HCT116 (cell line): ENCODE measurements around the gene ARHGEF17.

Experiments used
- CTCF ChIP-seq, 3 experiments: fragments of 200-600 bp in 1 of 3; sonication (generic) in 1 of 3; IDR thresholded peaks in 2 of 3; conservative IDR thresholded peaks in 1 of 3; 2 replicates each; pipeline ENCODE4 v1.5.1; 2012 to 2017; ENCODE audit warnings: low read depth in 2 of 3, low read length in 2 of 3, antibody characterized with exemption in 1 of 3, borderline replicate concordance in 1 of 3, control low read depth in 1 of 3, mild to moderate bottlenecking in 1 of 3, mixed read lengths in 1 of 3, mixed run types in 1 of 3, moderate library complexity in 1 of 3; ENCODE audit not compliant: insufficient read depth in 1 of 3
- EZH2 ChIP-seq: fragments of 200-600 bp; sonication (generic); IDR thresholded peaks from 2 replicates; pipeline ENCODE4 v1.6.1; 2017; ENCODE audit warnings: antibody characterized with exemption, mixed run types
- JUND ChIP-seq: IDR thresholded peaks from 2 replicates; pipeline ENCODE4 v1.6.1; 2012
- MAX ChIP-seq: IDR thresholded peaks from 2 replicates; pipeline ENCODE4 v1.6.1; 2012
- POLR2A ChIP-seq: IDR thresholded peaks from 2 replicates; pipeline ENCODE4 v1.7.0; 2011; ENCODE audit warnings: borderline replicate concordance; ENCODE audit not compliant: insufficient read depth, insufficient read length; ENCODE audit errors: extremely low read depth
- POLR2AphosphoS5 ChIP-seq: IDR thresholded peaks from 2 replicates; pipeline ENCODE4 v1.6.1; 2011; ENCODE audit warnings: mild to moderate bottlenecking, low read depth, low read length, moderate library complexity
- RAD21 ChIP-seq: IDR thresholded peaks from 2 replicates; pipeline ENCODE4 v1.6.1; 2012; ENCODE audit warnings: low read depth, mild to moderate bottlenecking
- SRF ChIP-seq: IDR thresholded peaks from 2 replicates; pipeline ENCODE4 v1.6.1; 2012; ENCODE audit warnings: low read depth
- YY1 ChIP-seq: IDR thresholded peaks from 2 replicates; pipeline ENCODE4 v1.6.1; 2011; ENCODE audit warnings: low read length, low read depth, moderate library complexity, mild to moderate bottlenecking; ENCODE audit not compliant: insufficient replicate concordance; ENCODE audit errors: extremely low read depth
- ZNF274 ChIP-seq: fragments of 200-500 bp; sonication (Bioruptor generic); IDR thresholded peaks from 2 replicates; pipeline ENCODE4 v1.6.1; 2014; ENCODE audit warnings: mild to moderate bottlenecking, low read depth, low read length, inconsistent platforms
- TF ChIP-seq, protein P1 (sequence below): IDR thresholded peaks from 2 replicates; pipeline ENCODE4 v1.6.1; 2012

DNA sequence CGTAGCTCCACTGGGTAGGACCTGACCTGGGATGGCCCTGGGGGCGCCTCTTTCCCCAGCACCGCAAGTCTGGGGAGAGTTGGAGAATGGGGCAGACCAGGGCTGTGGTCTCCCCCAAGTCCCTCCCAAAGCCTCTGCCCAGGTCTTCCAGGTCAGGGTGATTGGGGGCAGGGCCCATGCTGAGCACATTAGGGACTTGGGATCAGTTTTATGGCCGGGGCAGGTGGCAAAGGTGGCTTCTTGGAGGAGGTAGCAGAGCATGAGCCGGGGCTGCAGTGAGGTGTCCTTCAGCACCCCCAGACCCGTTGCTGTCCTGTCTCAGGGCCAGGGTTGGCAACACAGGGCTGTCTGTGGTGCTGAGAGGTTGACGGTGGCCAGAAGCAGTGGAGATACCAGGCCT, 74.1 kb downstream of the ARHGEF17 start:
- no peak for TF ChIP-seq CTCF (IDR thresholded peaks at IDR 0.05 in 2 of 3, conservative IDR thresholded peaks at IDR 0.05 in 1 of 3; ENCODE audit: borderline replicate concordance in 1 of 3, insufficient read depth in 1 of 3, low read depth in 2 of 3, low read length in 2 of 3)
- no peak for TF ChIP-seq POLR2A
- no peak for TF ChIP-seq EZH2
- TF ChIP-seq YY1 = no peak
- no peak for TF ChIP-seq RAD21
- TF ChIP-seq SRF = no peak
- no peak for TF ChIP-seq ZNF274
- TF ChIP-seq MAX = no peak
- TF ChIP-seq, protein P1, sequence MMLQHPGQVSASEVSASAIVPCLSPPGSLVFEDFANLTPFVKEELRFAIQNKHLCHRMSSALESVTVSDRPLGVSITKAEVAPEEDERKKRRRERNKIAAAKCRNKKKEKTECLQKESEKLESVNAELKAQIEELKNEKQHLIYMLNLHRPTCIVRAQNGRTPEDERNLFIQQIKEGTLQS = no peak
- no peak for TF ChIP-seq JUND
- no peak for TF ChIP-seq POLR2AphosphoS5
